Stimulated activated CD4-positive, alpha-beta T cell treated with anti-CD3 and anti-CD28 coated beads, Interleukin-1b, Interleukin-23, amount 100 ng/mL, for 1 hour (primary cell): Measurements from ENCODE around the gene ARL8B.

Source experiments
- DNase-seq, 2 donors: peaks; one replicate each; pipeline ENCODE4 v3.0.0-alpha.2; 2020; ENCODE audit warnings: low read depth in 2 of 2

ARL8B gene

DNA sequence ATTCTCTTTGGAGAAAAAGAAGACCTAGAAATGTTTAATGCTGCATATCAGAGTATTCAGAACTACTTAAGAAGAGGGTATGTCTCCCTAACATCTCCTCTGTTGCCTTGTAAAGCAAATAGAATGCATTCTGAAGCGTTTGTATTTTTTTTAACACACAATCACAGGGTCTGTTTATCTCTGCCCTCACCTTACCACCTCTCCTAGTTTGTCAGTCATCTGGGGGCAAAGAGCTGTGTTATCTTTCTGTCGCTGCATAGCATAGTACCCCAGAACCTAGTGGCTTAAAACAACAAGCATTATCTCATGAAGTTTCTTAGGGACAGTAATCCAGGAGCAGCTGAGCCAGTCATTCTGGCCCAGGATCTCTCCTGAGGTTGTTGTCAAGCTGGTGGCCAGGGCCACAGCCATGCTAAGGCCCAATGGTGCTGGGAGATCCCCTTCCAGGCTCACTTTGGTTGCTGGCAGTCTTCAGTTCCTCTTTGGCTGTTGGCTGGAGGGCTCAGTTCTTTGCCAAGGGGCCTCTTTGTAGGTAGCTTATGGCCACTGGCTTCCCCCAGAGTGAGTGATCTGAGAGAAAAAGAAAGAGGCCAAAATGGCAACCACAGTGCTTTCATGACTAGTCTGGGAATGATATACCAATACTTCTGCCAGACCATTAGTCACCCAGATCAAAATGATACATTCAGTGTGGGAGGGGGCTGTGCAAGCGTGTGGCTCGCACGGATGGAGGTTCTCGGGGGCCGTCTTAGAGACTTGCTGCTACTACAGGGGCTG, 83.3 kb downstream of the ARL8B start:
- DNase-seq, result no peak

DNA sequence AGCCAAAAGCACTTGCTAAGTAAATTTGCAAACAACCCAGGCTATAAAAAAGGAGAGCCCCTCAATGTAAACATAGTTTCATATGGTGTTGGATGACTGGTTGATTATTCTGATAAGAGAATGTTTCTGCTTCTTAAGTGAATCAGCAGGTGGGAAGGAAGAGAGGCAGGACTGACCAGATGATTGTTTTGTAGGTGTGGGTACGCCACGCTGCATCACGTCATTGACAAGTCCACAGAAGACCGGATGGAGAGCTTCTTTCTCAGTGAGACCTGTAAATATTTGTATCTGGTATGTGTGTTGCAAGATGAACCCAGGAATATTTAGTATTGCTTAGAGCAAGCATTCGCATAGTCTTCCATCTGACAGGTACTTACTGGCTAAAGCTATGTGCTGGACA, 88.8 kb downstream of the ARL8B start:
- no peak for DNase-seq

- DNase-seq, result no peak
Measured at GRCh38 chr3:5212628-5213573, 90.8 kb downstream of the ARL8B start.

GRCh38 chr3:5213574-5213966, 91.5 kb downstream of the ARL8B start:
- no peak for DNase-seq

GRCh38 chr3:5214352-5214751, 92.3 kb downstream of the ARL8B start:
- no peak for DNase-seq

GRCh38 chr3:5217824-5218595, 95.9 kb downstream of the ARL8B start:
- DNase-seq, result no peak

GRCh38 chr3:5218815-5219214, 96.7 kb downstream of the ARL8B start:
- DNase-seq, result no peak

DNA sequence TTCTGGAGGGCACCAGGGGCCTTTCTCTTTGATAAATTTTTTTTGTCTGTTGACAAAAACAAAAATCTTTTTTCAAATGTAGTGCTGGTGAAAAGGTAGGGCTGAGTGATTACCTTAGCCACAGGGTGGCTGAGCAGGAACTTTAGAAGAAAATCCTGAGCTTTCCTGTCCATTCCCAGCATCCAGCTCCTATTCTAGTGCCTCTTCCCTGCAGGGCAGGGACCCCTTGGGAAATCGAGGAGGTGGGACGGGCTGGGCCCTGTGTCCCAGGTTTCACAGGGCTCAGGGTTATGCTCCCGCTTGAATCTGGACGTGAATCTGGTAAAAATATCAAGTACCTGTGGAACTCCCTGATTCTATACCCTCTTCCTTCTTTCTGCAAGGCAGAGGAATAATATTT, 97.1 kb downstream of the ARL8B start:
- no peak for DNase-seq

DNA sequence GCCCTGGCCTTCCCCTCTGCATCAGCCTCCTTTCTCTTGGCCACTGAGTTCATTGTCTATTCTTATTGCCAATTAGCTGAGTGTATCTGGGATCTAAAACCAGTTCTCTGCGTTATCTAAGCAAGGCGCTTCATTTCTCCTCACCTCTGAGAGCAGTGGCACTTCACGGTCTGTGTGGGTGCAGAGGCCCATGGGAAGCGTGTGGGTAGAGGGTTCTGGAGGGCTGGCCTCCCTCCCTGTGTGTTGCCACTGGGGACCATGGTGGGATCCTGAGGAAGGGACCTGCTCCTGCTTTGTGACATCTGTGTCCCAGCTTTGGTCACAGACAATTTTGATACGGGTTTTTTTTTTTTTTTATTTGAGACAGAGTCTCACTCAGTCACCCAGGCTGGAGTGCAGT, 98.1 kb downstream of the ARL8B start:
- no peak for DNase-seq

DNA sequence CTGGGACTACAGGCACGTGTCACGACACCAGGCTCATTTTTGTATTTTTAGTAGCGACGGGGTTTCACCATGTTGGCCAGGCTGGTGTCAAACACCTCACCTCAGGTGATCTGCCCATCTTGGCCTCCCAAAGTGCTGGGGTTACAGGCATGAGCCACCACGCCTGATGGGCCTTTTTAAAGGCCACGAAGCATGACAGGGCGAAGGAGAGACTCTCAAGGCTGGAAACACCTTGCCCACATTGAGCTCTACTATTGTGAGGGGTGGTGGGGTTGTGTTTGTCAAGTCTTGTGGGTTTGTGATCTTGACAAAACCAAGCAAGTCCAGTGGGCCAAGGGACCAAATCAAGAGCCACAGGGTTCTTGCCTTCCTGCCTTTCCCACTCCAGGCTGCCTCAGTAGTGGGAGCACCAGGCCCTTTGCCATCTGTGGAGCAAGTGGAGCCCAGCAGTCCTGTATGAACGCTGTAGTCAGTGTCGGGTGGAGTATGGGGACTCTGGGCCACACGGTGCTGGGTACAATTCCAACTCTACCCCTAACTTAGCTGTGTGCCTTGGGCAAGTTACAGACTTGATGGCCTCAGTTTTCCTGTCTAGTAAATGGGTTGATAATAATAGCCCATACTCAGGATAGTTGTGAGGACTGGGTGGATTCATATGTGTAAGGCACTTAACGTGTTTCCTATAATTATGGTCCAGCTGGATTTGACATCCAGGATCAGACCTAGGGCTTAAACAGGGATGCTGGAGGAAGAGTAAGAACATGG, 98.8 kb downstream of the ARL8B start:
- DNase-seq, result no peak

- DNase-seq, result no peak
Measured at GRCh38 chr3:5221701-5222100, 99.6 kb downstream of the ARL8B start.

GRCh38 chr3:5222283-5223005, 100.4 kb downstream of the ARL8B start:
- no peak for DNase-seq

- no peak for DNase-seq
Measured at GRCh38 chr3:5226783-5227182, 104.7 kb downstream of the ARL8B start.

- no peak for DNase-seq
Measured at GRCh38 chr3:5227812-5228211, 105.7 kb downstream of the ARL8B start.

DNA sequence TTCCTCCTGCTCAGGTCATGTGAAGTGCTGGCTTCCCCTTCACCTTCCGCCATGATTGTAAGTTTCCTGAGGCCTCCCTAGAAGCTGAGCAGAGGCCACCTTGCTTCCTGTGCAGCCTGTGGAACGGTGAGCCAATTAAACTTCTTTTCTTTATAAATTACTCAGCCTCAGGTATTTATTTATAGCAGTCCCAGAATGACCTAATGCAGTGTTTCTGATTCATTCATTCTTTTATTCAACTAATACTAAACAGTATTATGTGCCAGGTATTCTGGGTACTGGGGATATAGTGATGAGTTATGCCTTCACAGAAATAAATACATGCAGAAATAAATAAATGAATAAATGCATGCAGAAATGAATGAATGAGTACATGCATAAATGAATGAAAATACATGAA, 107.3 kb downstream of the ARL8B start:
- DNase-seq, result no peak
